HG02623 (cell line): ENCODE data around the gene AOPEP.

ENCODE experiments used
- ATAC-seq: cut with Tn5 transposase; IDR thresholded peaks from one replicate; pipeline ENCODE4 v1.9.1; 2021; ENCODE audit warnings: moderate library complexity; ENCODE audit not compliant: unreplicated experiment

AOPEP gene

DNA sequence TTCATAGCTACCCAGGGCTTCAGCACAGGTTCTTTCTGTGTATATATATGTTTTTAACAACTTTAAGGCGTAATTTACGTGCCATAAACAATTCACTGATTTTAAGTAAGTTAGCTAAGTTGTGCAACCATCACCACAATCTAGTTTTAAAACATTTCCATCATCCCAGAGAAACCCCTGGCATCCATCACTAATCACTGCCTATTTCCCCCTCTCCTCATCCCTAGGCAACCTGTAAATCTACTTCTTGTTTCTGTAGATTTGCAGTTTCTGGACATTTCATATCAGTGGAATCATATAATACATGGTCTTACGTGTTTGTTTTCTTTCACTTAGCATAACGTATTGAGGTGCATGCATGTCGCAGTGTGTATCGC lies 299.6 kb downstream of the AOPEP start:
- ATAC-seq: no peak

GRCh38 chr9:95027914-95028852 lies 301.7 kb downstream of the AOPEP start:
- no peak for ATAC-seq

DNA sequence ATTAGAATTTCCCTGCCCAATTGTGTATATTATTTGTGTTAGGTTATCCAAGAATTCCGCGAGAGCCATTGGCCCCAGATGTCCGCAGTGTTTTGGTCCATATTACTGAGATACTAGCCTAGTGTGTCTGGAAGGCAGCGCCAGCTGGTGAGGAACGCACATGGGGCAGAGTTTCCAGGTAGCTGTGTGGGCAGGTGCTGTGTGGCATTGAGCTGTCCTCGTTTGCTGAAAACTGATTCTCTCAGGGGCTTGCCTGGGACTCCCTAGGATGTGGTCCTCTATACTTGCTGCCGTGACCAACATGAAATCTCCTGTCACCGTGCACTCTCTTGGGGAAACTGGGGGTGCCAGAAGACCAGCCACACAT lies 302.3 kb downstream of the AOPEP start:
- ATAC-seq: no peak

- ATAC-seq: no peak
Measured at GRCh38 chr9:95029288-95029687, 302.8 kb downstream of the AOPEP start.

GRCh38 chr9:95029720-95030119 lies 303.2 kb downstream of the AOPEP start:
- ATAC-seq: no peak

DNA sequence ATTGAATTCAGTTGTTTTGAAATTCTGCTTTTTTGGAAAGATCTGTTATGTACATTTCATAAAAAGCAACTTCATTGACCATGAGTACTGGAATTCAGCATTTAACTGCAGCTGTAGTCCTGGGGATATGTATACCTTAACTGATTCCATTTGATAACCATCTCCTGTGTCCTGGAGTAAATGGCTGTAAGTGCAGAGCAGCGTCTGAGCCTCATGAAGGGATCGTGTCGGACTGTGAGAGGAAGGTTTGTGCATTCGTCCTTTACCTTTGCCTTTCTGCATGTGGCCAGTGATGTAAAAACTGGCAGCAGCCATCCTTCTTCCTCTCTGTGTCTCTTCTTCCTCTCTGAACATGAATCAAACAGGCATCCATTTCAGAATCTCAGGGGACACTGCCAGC lies 303.8 kb downstream of the AOPEP start:
- no peak for ATAC-seq

GRCh38 chr9:95030920-95031642 lies 304.6 kb downstream of the AOPEP start:
- ATAC-seq: no peak

- no peak for ATAC-seq
Measured at GRCh38 chr9:95031711-95032461, 305.4 kb downstream of the AOPEP start.

- ATAC-seq: no peak
Measured at GRCh38 chr9:95032580-95033341, 306.3 kb downstream of the AOPEP start.

DNA sequence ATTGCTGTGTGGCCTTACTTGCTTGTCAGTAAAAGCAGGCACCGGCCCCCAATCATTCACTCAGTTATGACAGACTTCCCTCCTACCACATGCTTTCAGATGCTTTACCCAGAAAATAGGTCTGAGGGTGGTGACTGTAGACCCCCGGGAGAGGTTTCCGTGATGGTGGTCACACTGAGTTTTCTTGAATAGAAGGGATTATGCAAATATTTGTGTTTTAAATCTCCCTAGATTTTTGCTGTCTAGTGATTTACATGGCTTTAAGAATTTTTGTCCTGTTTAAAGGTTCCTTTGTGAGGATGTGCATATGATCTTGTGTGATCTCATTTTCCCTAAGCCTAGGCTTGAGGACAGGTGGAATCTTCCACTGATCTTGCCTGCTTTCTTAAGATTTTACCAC lies 309.3 kb downstream of the AOPEP start:
- no peak for ATAC-seq

- ATAC-seq: no peak
Measured at GRCh38 chr9:95036676-95037075, 310.2 kb downstream of the AOPEP start.

- ATAC-seq: no peak
Measured at GRCh38 chr9:95037789-95038521, 311.5 kb downstream of the AOPEP start.

DNA sequence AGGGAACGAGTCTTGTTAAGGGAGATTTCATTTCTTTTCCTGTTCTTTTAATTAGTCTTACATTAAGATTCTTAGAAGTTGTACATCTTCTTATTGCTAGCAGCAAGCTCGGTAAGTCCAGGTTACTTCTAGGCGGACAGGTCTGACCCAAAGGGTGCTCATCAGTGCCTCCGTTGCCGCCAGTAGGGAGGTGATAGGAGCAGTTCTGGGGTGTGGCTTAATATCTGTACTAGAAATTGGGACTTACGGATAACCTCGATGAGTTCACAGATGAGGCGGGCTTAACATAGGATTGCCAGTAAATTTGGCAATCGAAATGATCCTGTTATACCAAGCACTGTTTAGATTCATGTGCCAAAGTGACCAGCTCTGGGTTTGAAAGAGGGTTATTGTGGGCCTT lies 312.2 kb downstream of the AOPEP start:
- no peak for ATAC-seq

- no peak for ATAC-seq
Measured at GRCh38 chr9:95040106-95040505, 313.6 kb downstream of the AOPEP start.

DNA sequence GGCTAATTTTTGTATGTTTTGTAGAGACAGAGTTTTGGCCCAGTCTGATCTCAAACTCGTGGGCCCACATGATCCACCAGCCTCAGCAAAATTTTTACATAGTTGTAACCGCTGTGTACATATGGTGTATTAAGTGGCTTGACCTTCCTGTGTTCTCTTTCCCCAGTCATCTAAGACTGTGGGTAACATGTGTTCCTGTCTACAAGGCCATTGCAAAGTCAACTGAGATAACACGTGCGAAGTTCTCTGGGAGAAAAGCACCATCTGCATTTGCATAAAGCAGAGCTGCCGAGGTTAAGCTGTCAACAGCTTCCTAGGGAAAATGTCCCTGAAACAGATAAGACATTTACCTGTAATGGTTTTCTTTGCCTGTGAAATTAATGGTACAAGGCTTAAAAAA lies 317.3 kb downstream of the AOPEP start:
- no peak for ATAC-seq

DNA sequence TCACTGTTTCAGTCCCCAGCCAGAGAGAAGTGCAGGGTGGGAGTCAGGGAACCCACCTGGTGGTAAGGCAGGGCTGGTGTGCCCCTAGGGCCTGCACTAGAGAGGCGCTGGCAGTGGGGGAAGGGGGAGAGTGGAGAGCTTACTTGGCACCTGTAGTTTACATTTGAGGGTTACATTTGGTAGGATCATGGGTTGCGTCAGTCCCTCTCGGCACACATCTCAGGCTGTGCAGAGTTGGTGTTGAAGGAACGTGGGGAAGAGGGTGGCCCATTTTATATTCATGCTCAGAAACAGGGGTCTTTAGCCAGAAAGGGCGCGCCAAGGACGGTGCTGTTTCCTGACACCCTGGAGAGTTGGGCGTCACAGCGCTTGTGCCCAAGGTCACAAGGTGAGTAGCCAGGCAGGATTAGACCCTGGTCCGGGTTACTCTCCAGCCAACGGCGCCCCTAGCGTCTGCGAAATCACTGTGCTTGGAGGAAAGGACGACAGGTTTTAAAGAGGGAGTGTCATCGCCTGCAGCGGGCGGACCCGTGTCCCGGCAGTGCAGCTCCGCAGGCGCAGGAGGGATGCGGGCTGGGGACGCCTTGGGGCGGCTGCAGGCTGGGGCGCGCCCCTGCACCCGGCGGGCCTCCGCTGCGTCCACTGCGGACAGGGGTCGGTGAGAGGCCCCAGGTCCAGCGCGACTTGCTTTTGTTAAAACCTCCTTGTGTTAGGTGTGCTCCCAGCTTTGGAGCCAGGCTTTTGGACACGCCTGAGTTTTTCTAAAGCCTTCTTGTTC lies 318.4 kb downstream of the AOPEP start:
- ATAC-seq: no peak

DNA sequence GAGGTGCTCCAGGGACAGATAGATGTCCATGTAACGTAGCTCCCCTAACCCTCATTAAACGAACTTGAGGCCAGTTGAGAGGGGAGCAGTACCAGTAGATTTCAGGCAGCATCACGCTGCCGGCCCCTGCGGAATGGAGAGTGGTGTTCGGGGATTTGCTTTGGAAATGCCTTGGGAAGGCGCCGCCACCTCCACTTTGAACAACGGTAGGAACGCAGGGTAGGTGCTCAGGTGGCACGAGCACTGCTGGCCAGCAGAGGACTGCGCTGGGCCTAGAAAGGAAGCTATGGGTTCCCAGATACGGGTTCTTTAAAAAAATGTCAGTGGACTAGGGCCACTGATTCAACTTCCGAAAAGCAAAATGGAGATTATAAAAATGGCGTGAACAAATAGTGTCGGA lies 319.3 kb downstream of the AOPEP start:
- no peak for ATAC-seq

- no peak for ATAC-seq
Measured at GRCh38 chr9:95047452-95048224, 321.1 kb downstream of the AOPEP start.
